Measurements from ENCODE around the gene SPI1. TPM values are rescaled to one million over a fixed set of nuclear protein-coding genes. Genes with fewer than 3 reads are reported as not detected.

SPI1 gene
- not detected in 2 replicates for total RNA-seq

GRCh38 chr11:47378010-47378835, at the start of gene SPI1:
SPI1 (minus strand) TSS chr11:47378547; CDS start chr11:47378353, 194 bp downstream.

DNA sequence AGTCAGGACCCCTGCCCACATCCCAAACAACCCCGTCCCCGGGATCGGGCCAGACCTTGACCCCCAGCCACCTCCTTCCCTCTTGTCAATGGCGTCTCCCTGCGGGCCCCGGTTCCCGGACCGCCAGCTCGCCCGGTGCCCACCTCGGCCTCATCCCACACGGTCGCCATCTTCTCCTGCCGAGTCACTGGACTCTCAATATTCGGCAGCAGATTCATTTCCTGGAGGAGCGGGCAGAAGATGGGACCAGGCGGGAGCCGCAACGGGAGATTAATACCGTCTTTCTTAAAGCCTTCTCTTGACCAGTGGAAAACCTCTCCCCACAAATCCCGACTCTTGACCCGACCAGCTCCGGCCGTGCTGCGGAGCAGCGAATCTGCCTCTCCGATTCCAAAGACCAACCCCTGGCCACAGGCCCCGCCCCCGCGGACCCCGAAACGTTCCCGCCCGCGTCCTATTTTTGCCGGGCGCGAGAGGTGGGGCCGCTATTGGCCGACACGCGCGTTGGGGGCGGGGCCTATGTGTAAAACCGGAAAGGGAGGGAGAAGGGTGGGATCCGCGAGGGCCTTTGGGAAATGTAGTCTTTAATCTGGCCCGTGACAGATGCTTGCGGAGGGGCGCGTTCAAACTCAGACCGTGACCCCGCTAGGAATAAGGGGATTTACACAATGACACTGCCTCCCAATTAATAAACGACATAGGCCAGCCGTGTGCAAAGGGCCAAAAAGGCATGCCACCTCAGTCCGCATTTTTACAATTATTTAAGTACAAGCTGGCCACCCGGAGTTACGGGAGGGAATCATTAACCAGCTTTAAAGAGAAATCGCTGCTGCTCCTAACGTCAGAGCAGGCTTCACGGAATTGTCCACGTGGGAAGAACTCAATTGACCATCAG, 48.0 kb upstream of the SPI1 start, which contains the start of gene PSMC3:
Gene PSMC3, minus strand, starts transcription at position 378 of the 895 bp plus-strand sequence. Its CDS starts 160 bp downstream, at position 218.

DNA sequence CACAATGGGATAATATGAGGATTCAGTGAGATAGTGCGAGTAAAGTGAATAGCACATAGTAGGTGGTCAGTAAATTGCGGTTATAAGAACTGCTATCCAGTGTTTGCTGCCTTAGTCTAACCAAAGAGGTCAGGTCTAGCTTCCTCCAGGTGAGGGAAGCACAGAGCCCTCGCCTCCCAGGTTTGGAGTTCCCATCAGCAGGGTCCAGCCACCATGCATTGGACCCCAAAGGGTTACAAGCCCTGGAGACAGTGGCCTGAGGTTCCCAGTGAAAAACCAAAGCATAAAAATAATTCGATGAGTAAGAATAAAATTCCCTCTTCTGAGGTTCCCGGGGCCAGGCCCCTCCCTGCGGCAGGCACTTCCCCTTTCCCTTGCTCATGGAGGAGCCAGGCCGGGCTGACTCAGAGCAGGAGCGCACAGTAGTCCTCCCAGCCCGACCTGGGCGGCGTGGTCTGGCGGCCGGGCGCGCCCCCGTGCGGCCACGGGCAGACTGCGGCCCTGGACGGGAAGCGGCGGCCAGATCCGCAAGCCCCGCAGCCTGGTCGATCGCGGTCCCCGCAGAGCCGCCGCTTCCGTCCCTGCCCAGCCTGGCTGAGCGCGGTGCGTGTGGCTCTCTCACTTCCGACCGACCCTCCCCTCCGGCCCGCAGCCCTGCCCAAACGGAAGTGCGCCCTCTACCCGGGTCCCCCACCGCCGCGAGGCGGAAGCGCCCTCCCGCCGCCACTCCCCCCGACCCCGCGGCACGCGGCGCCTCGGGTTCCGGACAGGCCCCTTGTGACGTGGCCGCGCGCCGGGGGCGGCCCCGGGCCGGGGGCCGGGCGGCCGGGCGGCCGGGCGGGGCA, 29.6 kb upstream of the SPI1 start, which contains the start of gene SLC39A13:
Gene SLC39A13, plus strand, starts transcription at position 845 of the 845 bp plus-strand sequence. CDS start 1,505 bp downstream, outside the sequence.

GRCh38 chr11:47352556-47352955, 25.8 kb downstream of the SPI1 start, which contains the start of gene MYBPC3:
MYBPC3 (minus strand) TSS chr11:47352702; CDS start chr11:47352647, 55 bp downstream.

Other genes starting within 250 kb of the SPI1 start
- gene ARFGAP2, start 201.7 kb downstream of the SPI1 start, total RNA-seq = 80.5 and 82.3 TPM in 2 replicates
- gene PACSIN3, start 192.1 kb downstream of the SPI1 start, total RNA-seq = 18.2 and 25.2 TPM in 2 replicates
- gene DDB2, start 163.6 kb downstream of the SPI1 start, total RNA-seq = 26.0 and 37.6 TPM in 2 replicates
- 23.8 and 27.4 TPM in 2 replicates for gene ACP2, start 129.7 kb downstream of the SPI1 start, total RNA-seq
- 8.6 and 18.0 TPM in 2 replicates for gene NR1H3, start 120.6 kb downstream of the SPI1 start, total RNA-seq
- gene MADD, start 108.4 kb downstream of the SPI1 start, total RNA-seq = 17.7 and 18.5 TPM in 2 replicates
- not detected in 2 replicates for gene MYBPC3, start 25.8 kb downstream of the SPI1 start, total RNA-seq
- gene SLC39A13, start 30.0 kb upstream of the SPI1 start, total RNA-seq = 106 and 128 TPM in 2 replicates
- 86.9 and 104 TPM in 2 replicates for gene PSMC3, start 47.9 kb upstream of the SPI1 start, total RNA-seq
- 0.07 and 0.40 TPM in 2 replicates for gene RAPSN, start 70.6 kb upstream of the SPI1 start, total RNA-seq
- gene CELF1, start 174.6 kb upstream of the SPI1 start, total RNA-seq = 95.1 and 97.9 TPM in 2 replicates
- 52.7 and 62.2 TPM in 2 replicates for gene PTPMT1, start 187.1 kb upstream of the SPI1 start, total RNA-seq
- 18.4 and 21.8 TPM in 2 replicates for gene KBTBD4, start 200.4 kb upstream of the SPI1 start, total RNA-seq
- gene NDUFS3, start 200.5 kb upstream of the SPI1 start, total RNA-seq = 37.5 and 41.7 TPM in 2 replicates
- not detected in 2 replicates for gene FAM180B, start 208.1 kb upstream of the SPI1 start, total RNA-seq
- gene C1QTNF4, start 215.9 kb upstream of the SPI1 start, total RNA-seq = 0.07 and 0.17 TPM in 2 replicates

All from smooth muscle cell of the pulmonary artery (primary cell).